GM23248 (cell line): ENCODE measurements around the gene PTGR3.

Experiments used
- EZH2 ChIP-seq: fragments of 200-600 bp; sonication (generic); IDR thresholded peaks from 2 replicates; pipeline ENCODE4 v1.6.1; 2018; ENCODE audit warnings: antibody characterized with exemption, mild to moderate bottlenecking; ENCODE audit not compliant: insufficient read depth, poor library complexity, severe bottlenecking
- EZH2phosphoT487 ChIP-seq: fragments of 200-600 bp; sonication (generic); IDR thresholded peaks from 2 replicates; pipeline ENCODE4 v1.6.1; 2018; ENCODE audit warnings: antibody characterized with exemption, moderate library complexity, mild to moderate bottlenecking, low read depth; ENCODE audit not compliant: insufficient read depth

- TF ChIP-seq EZH2 (no peak), EZH2phosphoT487 (no peak)
These were observed 8.2 kb upstream of the PTGR3 start for GRCh38 chr18:75216911-75217689.
